GM10248 (cell line): ENCODE measurements around the gene EFCAB9.

Experiments used
- CTCF ChIA-PET: fragments of 300-600 bp; sonication (Branson Sonifier 250); formaldehyde crosslinking; extraction: SDS; loops from one replicate; lab custom pipeline; 2021; ENCODE audit warnings: antibody characterized with exemption; lab: Yijun Ruan, JAX
- POLR2A ChIA-PET: fragments of 350-650 bp; sonication (Branson Sonifier 250); formaldehyde crosslinking; extraction: SDS; loops from one replicate; lab custom pipeline; 2020; ENCODE audit warnings: antibody characterized with exemption; lab: Yijun Ruan, JAX
- DNase-seq: peaks from one replicate; pipeline ENCODE4 v3.0.0; 2012; ENCODE audit errors: extremely low spot score
- TF ChIP-seq, protein P1 (sequence below): IDR thresholded peaks from 2 replicates; pipeline ENCODE4 v1.5.1; 2012; ENCODE audit warnings: mild to moderate bottlenecking, low read depth; ENCODE audit errors: extremely low read depth, missing control alignments, control extremely low read depth

Gene EFCAB9

DNA sequence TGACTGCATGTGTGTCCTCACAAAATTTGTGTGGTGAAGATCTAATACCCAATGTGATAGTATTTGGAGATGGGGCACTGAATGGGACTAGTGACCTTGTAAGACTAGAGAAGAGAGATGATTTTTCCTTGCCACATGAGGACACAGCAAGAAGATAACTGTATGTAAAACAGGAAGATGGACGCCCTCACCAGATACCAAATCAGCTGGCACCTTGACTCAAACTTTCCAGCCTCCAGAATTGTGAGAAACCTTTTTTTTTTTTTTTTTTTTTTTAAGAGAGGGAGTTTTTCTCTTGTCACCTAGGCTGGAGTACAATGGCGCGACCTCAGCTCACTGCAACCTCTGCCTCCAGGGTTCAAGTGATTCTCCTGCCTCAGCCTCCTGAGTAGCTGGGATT, 49.3 kb downstream of the EFCAB9 start:
- no peak for DNase-seq
- POLR2A ChIA-PET, result interaction anchor here (0.5 kb wide), 1 partner anchor 284 kb away, joined by 4 read pairs; no protein-coding TSS in a partner anchor
- CTCF ChIA-PET, result interaction anchor here (1.3 kb wide), 1 partner anchor 9 kb away, joined by 3 read pairs; no protein-coding TSS in a partner anchor
- TF ChIP-seq, protein P1, sequence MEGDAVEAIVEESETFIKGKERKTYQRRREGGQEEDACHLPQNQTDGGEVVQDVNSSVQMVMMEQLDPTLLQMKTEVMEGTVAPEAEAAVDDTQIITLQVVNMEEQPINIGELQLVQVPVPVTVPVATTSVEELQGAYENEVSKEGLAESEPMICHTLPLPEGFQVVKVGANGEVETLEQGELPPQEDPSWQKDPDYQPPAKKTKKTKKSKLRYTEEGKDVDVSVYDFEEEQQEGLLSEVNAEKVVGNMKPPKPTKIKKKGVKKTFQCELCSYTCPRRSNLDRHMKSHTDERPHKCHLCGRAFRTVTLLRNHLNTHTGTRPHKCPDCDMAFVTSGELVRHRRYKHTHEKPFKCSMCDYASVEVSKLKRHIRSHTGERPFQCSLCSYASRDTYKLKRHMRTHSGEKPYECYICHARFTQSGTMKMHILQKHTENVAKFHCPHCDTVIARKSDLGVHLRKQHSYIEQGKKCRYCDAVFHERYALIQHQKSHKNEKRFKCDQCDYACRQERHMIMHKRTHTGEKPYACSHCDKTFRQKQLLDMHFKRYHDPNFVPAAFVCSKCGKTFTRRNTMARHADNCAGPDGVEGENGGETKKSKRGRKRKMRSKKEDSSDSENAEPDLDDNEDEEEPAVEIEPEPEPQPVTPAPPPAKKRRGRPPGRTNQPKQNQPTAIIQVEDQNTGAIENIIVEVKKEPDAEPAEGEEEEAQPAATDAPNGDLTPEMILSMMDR, result no peak

DNA sequence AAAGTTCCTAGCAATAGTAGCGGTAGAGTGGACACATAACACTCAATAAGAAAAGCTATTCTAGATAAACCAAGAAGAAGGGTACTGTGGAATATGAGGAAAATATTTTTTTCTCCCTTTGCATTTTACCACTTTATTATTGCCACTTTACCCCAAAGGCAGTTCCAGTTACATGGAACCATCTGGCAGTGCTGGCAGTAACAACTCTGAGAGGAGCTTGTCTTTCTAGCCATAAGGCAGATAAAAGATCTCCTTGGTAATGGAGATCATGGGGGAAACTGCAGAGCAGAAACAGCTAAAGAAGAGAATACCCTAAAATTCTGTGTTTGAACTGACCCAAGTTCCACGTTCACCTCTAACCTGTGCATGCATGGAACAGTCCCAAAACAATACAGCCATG, 51.1 kb downstream of the EFCAB9 start:
- no peak for DNase-seq
- TF ChIP-seq, protein P1, result no peak
- ChIA-PET CTCF (interaction anchor here (1.1 to 1.5 kb wide), 2 partner anchors 9 to 37 kb away, joined by 3 to 4 read pairs; no protein-coding TSS in a partner anchor), POLR2A (no interaction called here)

DNA sequence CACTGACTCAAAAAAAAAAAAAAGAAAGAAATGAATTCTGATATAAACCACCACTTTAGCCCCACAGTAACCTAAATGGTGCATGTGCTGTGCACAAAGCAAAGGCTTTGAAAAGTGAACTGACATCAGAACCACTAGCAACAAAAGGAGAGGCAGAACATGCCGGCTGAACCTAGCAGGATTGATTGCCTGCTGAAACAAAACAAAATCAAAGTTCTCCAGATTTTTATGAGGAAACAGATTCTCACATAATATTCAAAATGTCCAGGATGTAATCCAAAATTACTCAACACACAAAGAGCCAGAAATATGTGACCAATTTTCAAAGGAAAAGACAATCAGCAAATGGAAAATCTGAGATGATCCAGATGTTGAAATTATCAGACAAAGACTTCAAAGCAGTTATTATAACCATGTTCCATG, 51.7 kb downstream of the EFCAB9 start:
- DNase-seq, result no peak
- TF ChIP-seq, protein P1, result no peak
- ChIA-PET CTCF (interaction anchor here (1.1 kb wide), 1 partner anchor 9 kb away, joined by 3 read pairs; no protein-coding TSS in a partner anchor), POLR2A (no interaction called here)

DNA sequence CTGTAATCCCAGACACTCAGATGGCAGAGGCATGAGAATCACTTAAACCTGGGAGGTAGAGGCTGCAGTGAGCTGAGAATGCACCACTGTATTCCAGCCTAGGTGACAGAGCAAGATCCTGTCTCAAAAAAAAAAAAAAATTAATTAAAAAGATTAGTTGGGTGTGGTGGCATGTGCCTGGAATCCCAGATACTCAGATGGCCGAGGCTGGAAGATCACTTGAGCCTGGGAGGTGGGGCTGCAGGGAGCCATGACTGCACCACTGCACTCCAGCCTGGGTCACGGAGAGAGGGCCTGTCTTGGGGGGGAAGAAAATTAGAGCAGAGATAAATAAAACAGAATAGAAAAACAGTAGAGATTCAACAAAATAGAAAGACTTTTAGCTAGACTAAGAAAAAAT, 54.7 kb downstream of the EFCAB9 start:
- ChIA-PET POLR2A (no interaction called here), CTCF (no interaction called here)
- DNase-seq, result no peak
- TF ChIP-seq, protein P1, result no peak

DNA sequence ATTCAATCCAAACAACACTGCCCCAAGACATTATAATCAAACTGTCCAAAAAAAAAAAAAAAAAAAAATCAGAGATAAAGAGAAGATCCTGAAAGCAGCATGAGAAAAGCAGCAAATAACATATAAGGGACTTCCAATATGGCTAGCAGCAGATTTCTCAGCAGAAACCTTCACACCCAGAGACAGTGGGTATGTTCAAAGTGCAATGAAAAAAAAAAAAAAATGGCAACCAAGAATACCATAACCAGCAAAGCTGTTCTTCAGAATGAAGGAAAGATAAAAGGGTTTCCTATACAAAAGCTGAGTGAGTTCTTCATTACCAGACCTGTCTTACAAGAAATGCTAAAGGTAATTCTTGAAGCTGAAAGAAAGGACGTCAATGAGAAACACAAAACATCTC, 57.4 kb downstream of the EFCAB9 start:
- no peak for DNase-seq
- TF ChIP-seq, protein P1, result no peak
- CTCF ChIA-PET, result no interaction called here
- POLR2A ChIA-PET, result no interaction called here

DNA sequence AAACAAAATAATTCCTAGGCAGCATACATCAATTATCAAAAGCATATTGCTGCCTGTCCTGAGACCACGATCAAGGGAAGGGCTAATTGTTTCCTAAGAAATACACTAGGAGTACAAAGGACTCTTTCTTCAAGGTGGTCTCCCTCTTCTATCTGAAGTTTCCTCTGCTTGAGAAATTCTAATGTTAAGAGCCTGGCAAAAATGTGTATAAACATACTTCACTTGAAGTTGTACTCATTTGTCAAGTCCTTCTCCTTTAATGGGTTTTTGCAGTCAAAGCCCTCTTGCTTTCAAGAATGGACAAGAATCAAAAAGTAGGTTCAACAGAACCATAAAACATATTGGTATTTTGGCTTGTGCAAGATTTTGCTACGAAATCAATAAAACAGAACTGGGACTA, 58.5 kb downstream of the EFCAB9 start:
- ChIA-PET POLR2A (no interaction called here), CTCF (interaction anchor here (1.1 to 1.6 kb wide), 3 partner anchors 10 to 193 kb away, joined by 3 to 4 read pairs (median 4); no protein-coding TSS in a partner anchor)
- TF ChIP-seq, protein P1, result no peak

More for the DNA sequence above, 58.5 kb downstream of the EFCAB9 start:
- DNase-seq, result no peak
